Measurements from ENCODE around the gene CRYL1. TPM values are rescaled to one million over a fixed set of nuclear protein-coding genes. Genes with fewer than 3 reads are reported as not detected.

CRYL1 gene
- total and polyA plus RNA-seq, 2 donors (not counting 1 experiment from before 2014, with no cell fraction given): 6.5 to 15.1 TPM

DNA sequence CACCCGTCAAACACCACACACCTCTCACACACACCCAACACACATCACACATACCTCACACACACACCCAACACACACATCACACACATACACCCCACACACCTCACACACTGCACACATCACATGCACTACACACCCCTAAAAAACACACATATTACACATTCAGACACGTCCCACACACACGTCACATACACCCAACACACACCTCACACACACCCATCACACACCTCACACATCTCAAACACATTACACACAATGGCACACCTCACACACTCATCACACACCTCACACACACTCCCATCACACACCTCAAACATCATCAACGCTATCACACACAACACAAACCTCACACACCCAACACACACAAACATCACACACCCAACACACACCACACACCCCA, 133.1 kb downstream of the CRYL1 start:
- no peaks in the 10 kb centered on the region for H3K4me1 Mint-ChIP-seq

DNA sequence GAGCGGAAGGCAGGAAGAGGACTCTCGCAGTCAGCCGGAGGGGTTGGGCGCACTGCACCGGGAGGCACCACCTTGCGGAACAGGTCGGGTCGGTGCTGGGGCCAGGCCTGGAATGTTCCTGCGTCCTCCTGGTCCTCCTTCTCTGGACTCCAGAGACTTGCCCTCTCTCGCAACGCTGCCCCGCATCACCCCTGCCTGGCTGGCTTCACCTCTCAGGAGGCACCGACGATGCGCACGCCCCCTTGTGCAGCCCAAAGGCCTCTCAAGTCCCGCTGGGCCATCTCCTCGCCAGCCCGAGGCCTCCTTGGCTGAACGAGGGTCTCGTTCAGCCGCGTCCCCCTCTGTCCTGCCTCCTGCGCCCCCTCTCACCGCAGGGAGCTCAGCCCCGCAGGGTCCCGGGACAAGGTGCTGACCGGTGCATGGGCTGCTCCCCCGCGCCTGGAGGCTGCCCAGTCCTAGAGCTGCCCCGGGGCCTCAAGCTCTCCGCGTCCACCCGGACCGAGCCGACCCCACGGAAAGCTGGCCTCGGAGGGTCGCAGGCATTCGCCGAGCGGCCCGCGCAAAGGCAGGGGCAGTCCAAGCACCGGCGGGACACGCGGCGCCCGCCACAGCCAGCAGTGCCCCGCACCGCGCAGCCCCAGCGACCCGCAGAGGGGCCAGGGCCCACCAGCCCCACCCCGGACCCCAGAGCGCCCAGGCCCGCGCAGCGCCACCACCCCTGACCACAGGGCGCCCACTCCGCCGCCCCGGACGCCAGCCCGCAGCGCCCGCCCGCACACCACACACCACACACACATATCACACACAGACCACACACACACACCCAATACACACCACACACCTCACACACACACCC, 133.8 kb downstream of the CRYL1 start:
- DNase-seq: no peak
- H2AFZ ChIP-seq (ENCODE audit: insufficient read depth, low read depth, low read length, poor library complexity, severe bottlenecking): no peak overlapping the region
- CTCF ChIA-PET: no interaction called here
- H3K9me3 ChIP-seq (ENCODE audit: control extremely low read depth in 1 of 3, control insufficient read depth in 2 of 3, insufficient read depth in 1 of 3, low read length in 2 of 3): peaks cover 0 to 29% (median 0%) of the 10 kb centered on the region in 3 donors
- H3K4me1 ChIP-seq (ENCODE audit: control insufficient read depth in 2 of 2, insufficient read depth in 2 of 2, low read length in 2 of 2): no peaks in the 10 kb centered on the region
- intact Hi-C loops (cut with micrococcal nuclease): no loop called here
- no peak overlapping the region for H3K27ac ChIP-seq (ENCODE audit: low read length in 2 of 2)
- H3K4me3 ChIP-seq (ENCODE audit: control extremely low read depth in 1 of 5, extremely low read depth in 1 of 5, insufficient read depth in 1 of 5, low read depth in 2 of 5, low read length in 4 of 5): no peak overlapping the region
- Mint-ChIP-seq H3K27me3 (peaks cover under 1% of the 10 kb centered on the region), H3K4me1 (no peaks in the 10 kb centered on the region), H3K27ac (no peak overlapping the region), H3K4me3 (no peak overlapping the region), H3K9me3 (ENCODE audit: insufficient read depth) (no peaks in the 10 kb centered on the region)
- ATAC-seq (ENCODE audit: low read depth): no peak
- H3K4me2 ChIP-seq (replicated peaks; ENCODE audit: low read depth, low read length, poor library complexity, severe bottlenecking): no peak overlapping the region
- H3K27me3 ChIP-seq (replicated peaks in 1 of 4; ENCODE audit: control extremely low read depth in 1 of 4, control insufficient read depth in 3 of 4, insufficient read depth in 4 of 4, low read length in 3 of 4): no peaks in the 10 kb centered on the region
- no peak overlapping the region for H3K9ac ChIP-seq (ENCODE audit: low read length)
- no peaks in the 10 kb centered on the region for H3K79me2 ChIP-seq (ENCODE audit: control insufficient read depth, insufficient read depth, low read length)
- POLR2A ChIA-PET: no interaction called here
- no peaks in the 10 kb centered on the region for H3K36me3 ChIP-seq (replicated peaks in 1 of 2; ENCODE audit: control extremely low read depth in 1 of 2, control insufficient read depth in 1 of 2, extremely low read depth in 1 of 2, insufficient read depth in 2 of 2, low read length in 1 of 2)
- TF ChIP-seq, protein P1, sequence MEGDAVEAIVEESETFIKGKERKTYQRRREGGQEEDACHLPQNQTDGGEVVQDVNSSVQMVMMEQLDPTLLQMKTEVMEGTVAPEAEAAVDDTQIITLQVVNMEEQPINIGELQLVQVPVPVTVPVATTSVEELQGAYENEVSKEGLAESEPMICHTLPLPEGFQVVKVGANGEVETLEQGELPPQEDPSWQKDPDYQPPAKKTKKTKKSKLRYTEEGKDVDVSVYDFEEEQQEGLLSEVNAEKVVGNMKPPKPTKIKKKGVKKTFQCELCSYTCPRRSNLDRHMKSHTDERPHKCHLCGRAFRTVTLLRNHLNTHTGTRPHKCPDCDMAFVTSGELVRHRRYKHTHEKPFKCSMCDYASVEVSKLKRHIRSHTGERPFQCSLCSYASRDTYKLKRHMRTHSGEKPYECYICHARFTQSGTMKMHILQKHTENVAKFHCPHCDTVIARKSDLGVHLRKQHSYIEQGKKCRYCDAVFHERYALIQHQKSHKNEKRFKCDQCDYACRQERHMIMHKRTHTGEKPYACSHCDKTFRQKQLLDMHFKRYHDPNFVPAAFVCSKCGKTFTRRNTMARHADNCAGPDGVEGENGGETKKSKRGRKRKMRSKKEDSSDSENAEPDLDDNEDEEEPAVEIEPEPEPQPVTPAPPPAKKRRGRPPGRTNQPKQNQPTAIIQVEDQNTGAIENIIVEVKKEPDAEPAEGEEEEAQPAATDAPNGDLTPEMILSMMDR (IDR thresholded peaks at IDR 0.05): no peak
- TF ChIP-seq EZH2 (IDR thresholded peaks at IDR 0.05; ENCODE audit: borderline replicate concordance, insufficient read depth, low read depth, low read length, poor library complexity, severe bottlenecking): no peak
- H4K20me1 ChIP-seq (ENCODE audit: control insufficient read depth, insufficient read depth, low read length, poor library complexity, severe bottlenecking): no peaks in the 10 kb centered on the region
- 95% methylated on average over 69 of the region's 69 CpGs for WGBS (ENCODE audit: insufficient coverage)

More for the DNA sequence above, 133.1 kb downstream of the CRYL1 start:
- intact Hi-C loops (cut with micrococcal nuclease): no loop called here
- H3K4me2 ChIP-seq (replicated peaks; ENCODE audit: low read depth, low read length, poor library complexity, severe bottlenecking): no peak overlapping the region
- Mint-ChIP-seq H3K4me3 (no peak overlapping the region), H3K9me3 (ENCODE audit: insufficient read depth) (no peaks in the 10 kb centered on the region), H3K27ac (no peak overlapping the region), H3K27me3 (no peaks in the 10 kb centered on the region)
- ATAC-seq (ENCODE audit: low read depth) (no peak), DNase-seq (no peak)
- TF ChIP-seq, protein P1 (IDR thresholded peaks at IDR 0.05): no peak
- TF ChIP-seq EZH2 (IDR thresholded peaks at IDR 0.05; ENCODE audit: borderline replicate concordance, insufficient read depth, low read depth, low read length, poor library complexity, severe bottlenecking): no peak
- H3K79me2 ChIP-seq (ENCODE audit: control insufficient read depth, insufficient read depth, low read length): no peaks in the 10 kb centered on the region
- CTCF ChIA-PET: no interaction called here
- H3K27ac ChIP-seq (ENCODE audit: low read length in 2 of 2): no peak overlapping the region
- no peaks in the 10 kb centered on the region for H3K36me3 ChIP-seq (replicated peaks in 1 of 2; ENCODE audit: control extremely low read depth in 1 of 2, control insufficient read depth in 1 of 2, extremely low read depth in 1 of 2, insufficient read depth in 2 of 2, low read length in 1 of 2)
- 99% methylated on average over 4 of the region's 4 CpGs for WGBS (ENCODE audit: insufficient coverage)
- H3K4me3 ChIP-seq (ENCODE audit: control extremely low read depth in 1 of 5, extremely low read depth in 1 of 5, insufficient read depth in 1 of 5, low read depth in 2 of 5, low read length in 4 of 5): no peak overlapping the region
- peaks cover 0 to 29% (median 0%) of the 10 kb centered on the region in 3 donors for H3K9me3 ChIP-seq (ENCODE audit: control extremely low read depth in 1 of 3, control insufficient read depth in 2 of 3, insufficient read depth in 1 of 3, low read length in 2 of 3)
- no peaks in the 10 kb centered on the region for H3K4me1 ChIP-seq (ENCODE audit: control insufficient read depth in 2 of 2, insufficient read depth in 2 of 2, low read length in 2 of 2)
- POLR2A ChIA-PET: no interaction called here
- H3K9ac ChIP-seq (ENCODE audit: low read length): no peak overlapping the region
- no peaks in the 10 kb centered on the region for H3K27me3 ChIP-seq (replicated peaks in 1 of 4; ENCODE audit: control extremely low read depth in 1 of 4, control insufficient read depth in 3 of 4, insufficient read depth in 4 of 4, low read length in 3 of 4)
- no peak overlapping the region for H2AFZ ChIP-seq (ENCODE audit: insufficient read depth, low read depth, low read length, poor library complexity, severe bottlenecking)
- H4K20me1 ChIP-seq (ENCODE audit: control insufficient read depth, insufficient read depth, low read length, poor library complexity, severe bottlenecking): no peaks in the 10 kb centered on the region
